H1 (cell line): Measurements from ENCODE around the gene DNAAF8. TPM values are rescaled to one million over a fixed set of nuclear protein-coding genes. Genes with fewer than 3 reads are reported as not detected.

Experiments
- CTCF ChIA-PET: fragments of 300-600 bp; sonication (Branson Sonifier 250); formaldehyde crosslinking; loops from one replicate; lab custom pipeline; 2021; ENCODE audit not compliant: partially characterized antibody; lab: Charles Lee
- POLR2A ChIA-PET: fragments of 300-600 bp; sonication (Branson Sonifier 250); formaldehyde crosslinking; loops from one replicate; lab custom pipeline; 2021; ENCODE audit warnings: inconsistent platforms; ENCODE audit not compliant: partially characterized antibody; lab: Charles Lee
- DNase-seq, 2 experiments: peaks; one replicate each; pipeline versions ENCODE4 v3.0.0 to v3.0.0-alpha.2; 2010 to 2022; ENCODE audit warnings: low spot score in 2 of 2, low read depth in 1 of 2, mixed read lengths in 1 of 2
- FAIRE-seq: peaks from 2 replicates; lab custom pipeline; 2011; peaks lifted over from hg19 to GRCh38; lab: Jason Lieb, UNC
- H2AFZ ChIP-seq: 2 replicates; pipeline ENCODE4 v1.8.1; 2012; ENCODE audit warnings: low read length, inconsistent platforms
- H2AK5ac ChIP-seq: 2 replicates; pipeline ENCODE4 v1.6.1; 2013; ENCODE audit warnings: low read depth, low read length
- H2BK120ac ChIP-seq: replicated peaks from 2 replicates; pipeline ENCODE3; 2013; ENCODE audit warnings: low read depth, low read length, inconsistent platforms
- H2BK12ac ChIP-seq: 2 replicates; pipeline ENCODE4 v1.6.1; 2013; ENCODE audit warnings: low read depth, low read length
- H2BK15ac ChIP-seq: 2 replicates; pipeline ENCODE4 v1.6.1; 2013; ENCODE audit warnings: low read length
- H2BK20ac ChIP-seq: 2 replicates; pipeline ENCODE4 v1.6.1; 2013; ENCODE audit warnings: low read length
- H2BK5ac ChIP-seq: 2 replicates; pipeline ENCODE4 v1.6.1; 2013; ENCODE audit warnings: low read depth, low read length
- H3K14ac ChIP-seq: 2 replicates; pipeline ENCODE4 v1.6.1; 2013; ENCODE audit warnings: inconsistent platforms; ENCODE audit not compliant: insufficient read length
- H3K18ac ChIP-seq: 2 replicates; pipeline ENCODE4 v1.6.1; 2013; ENCODE audit warnings: low read length; ENCODE audit errors: extremely low read depth
- H3K23ac ChIP-seq: 2 replicates; pipeline ENCODE4 v1.6.1; 2013; ENCODE audit warnings: inconsistent platforms; ENCODE audit not compliant: insufficient read length
- H3K23me2 ChIP-seq: 2 replicates; pipeline ENCODE4 v1.6.1; 2013; ENCODE audit warnings: low read depth, low read length
- H3K27ac ChIP-seq: 2 replicates; pipeline ENCODE4 v1.6.1; 2011; ENCODE audit warnings: low read depth, low read length, inconsistent platforms
- H3K27me3 ChIP-seq, 4 experiments: replicated peaks in 1 of 4; 1 replicate in 1 of 4; 2 replicates in 3 of 4; pipeline versions ENCODE4 v1.6.1 to v1.8.1; 2011 to 2013; ENCODE audit warnings: low read length in 3 of 4, mild to moderate bottlenecking in 3 of 4, inconsistent platforms in 2 of 4, mixed read lengths in 2 of 4, moderate library complexity in 1 of 4; ENCODE audit not compliant: control insufficient read depth in 3 of 4, insufficient read depth in 3 of 4; ENCODE audit errors: extremely low read depth in 1 of 4
- H3K36me3 ChIP-seq, 4 experiments: 2 replicates each; pipeline versions ENCODE4 v1.6.1 to v1.8.1; 2011 to 2013; ENCODE audit warnings: mild to moderate bottlenecking in 4 of 4, low read length in 3 of 4, moderate library complexity in 2 of 4, control low read depth in 1 of 4, inconsistent platforms in 1 of 4; ENCODE audit not compliant: insufficient read depth in 4 of 4, control insufficient read depth in 2 of 4
- H3K4ac ChIP-seq: replicated peaks from 2 replicates; pipeline ENCODE3; 2013; ENCODE audit warnings: low read length, low read depth, mixed read lengths, inconsistent platforms; ENCODE audit not compliant: insufficient read length
- H3K4me1 ChIP-seq, 4 experiments: replicated peaks in 1 of 4; 1 replicate in 1 of 4; 2 replicates in 3 of 4; pipeline versions ENCODE4 v1.6.1 to v1.8.1; 2011 to 2013; ENCODE audit warnings: low read length in 3 of 4, inconsistent platforms in 2 of 4, mixed read lengths in 1 of 4; ENCODE audit not compliant: insufficient read depth in 4 of 4, control insufficient read depth in 3 of 4
- H3K4me2 ChIP-seq, 2 experiments: 2 replicates each; pipeline versions ENCODE4 v1.6.1 to v1.8.1; 2011 to 2013; ENCODE audit warnings: low read depth in 2 of 2, low read length in 2 of 2, control low read depth in 1 of 2, inconsistent platforms in 1 of 2, mild to moderate bottlenecking in 1 of 2; ENCODE audit not compliant: insufficient read depth in 1 of 2
- H3K4me3 ChIP-seq, 4 experiments: fragments of 200-600, 300-600 bp in 1 of 4; sonication (generic), shearing (Covaris generic), sonication (Bioruptor Twin) in 1 of 4; 2 replicates each; pipeline versions ENCODE4 v1.5.1 to v1.8.1; 2011 to 2016; ENCODE audit warnings: low read length in 4 of 4, low read depth in 3 of 4, control low read depth in 2 of 4, inconsistent platforms in 2 of 4, mild to moderate bottlenecking in 2 of 4, mixed read lengths in 1 of 4, moderate library complexity in 1 of 4; ENCODE audit not compliant: insufficient read depth in 2 of 4; ENCODE audit errors: extremely low read depth in 1 of 4
- H3K56ac ChIP-seq: replicated peaks from 2 replicates; pipeline ENCODE3; 2013; ENCODE audit warnings: low read depth, mild to moderate bottlenecking, mixed read lengths, low read length, inconsistent platforms; ENCODE audit not compliant: insufficient read length
- H3K79me1 ChIP-seq: 2 replicates; pipeline ENCODE4 v1.6.1; 2013; ENCODE audit warnings: low read depth, low read length, control low read depth
- H3K79me2 ChIP-seq, 2 experiments: 2 replicates each; pipeline versions ENCODE4 v1.6.1 to v1.8.1; 2012 to 2013; ENCODE audit warnings: low read length in 2 of 2, mild to moderate bottlenecking in 2 of 2, inconsistent platforms in 1 of 2; ENCODE audit not compliant: insufficient read depth in 2 of 2, control insufficient read depth in 1 of 2
- H3K9ac ChIP-seq, 4 experiments: replicated peaks in 1 of 4; 1 replicate in 1 of 4; 2 replicates in 3 of 4; pipeline versions ENCODE4 v1.6.1 to v1.8.1; 2011 to 2013; ENCODE audit warnings: low read depth in 3 of 4, low read length in 3 of 4, control low read depth in 2 of 4, mild to moderate bottlenecking in 2 of 4, moderate library complexity in 2 of 4, inconsistent platforms in 1 of 4; ENCODE audit errors: extremely low read depth in 1 of 4
- H3K9me3 ChIP-seq, 2 experiments: 2 replicates each; pipeline versions ENCODE4 v1.6.1 to v1.8.1; 2012 to 2013; ENCODE audit warnings: mild to moderate bottlenecking in 2 of 2, moderate library complexity in 2 of 2, control low read depth in 1 of 2, inconsistent platforms in 1 of 2, low read depth in 1 of 2, low read length in 1 of 2, mixed read lengths in 1 of 2; ENCODE audit not compliant: insufficient read depth in 2 of 2
- H4K20me1 ChIP-seq, 2 experiments: replicated peaks in 1 of 2; 2 replicates each; pipeline versions ENCODE3 to v1.8.1; 2011 to 2013; ENCODE audit warnings: inconsistent platforms in 2 of 2, low read length in 2 of 2, mild to moderate bottlenecking in 1 of 2; ENCODE audit not compliant: insufficient read depth in 2 of 2, control insufficient read depth in 1 of 2
- H4K5ac ChIP-seq: 2 replicates; pipeline ENCODE4 v1.6.1; 2013; ENCODE audit warnings: low read length, low read depth, mixed read lengths, inconsistent platforms; ENCODE audit not compliant: insufficient read length
- H4K8ac ChIP-seq: 2 replicates; pipeline ENCODE4 v1.8.0; 2013; ENCODE audit warnings: mild to moderate bottlenecking, moderate library complexity, low read length, inconsistent platforms; ENCODE audit not compliant: insufficient read depth; ENCODE audit errors: extremely low read depth
- H4K91ac ChIP-seq: replicated peaks from 2 replicates; pipeline ENCODE3; 2013; ENCODE audit warnings: low read length, mixed read lengths, inconsistent platforms; ENCODE audit not compliant: insufficient read length
- CBX8 ChIP-seq: fragments of 300-800, 300-1000 bp; sonication (generic); IDR thresholded peaks from 2 replicates; pipeline ENCODE4 v1.7.1; 2016; ENCODE audit warnings: low read depth, low read length, borderline replicate concordance
- KDM4A ChIP-seq: IDR thresholded peaks from one replicate; pipeline ENCODE4 v1.7.1; 2012; ENCODE audit warnings: low read depth, mild to moderate bottlenecking, moderate library complexity, low read length, inconsistent platforms; ENCODE audit not compliant: severe bottlenecking
- POLR2AphosphoS5 ChIP-seq: IDR thresholded peaks from 2 replicates; pipeline ENCODE4 v1.6.1; 2011; ENCODE audit warnings: low read depth, low read length
- SIN3A ChIP-seq, 2 experiments: IDR thresholded peaks in 1 of 2; conservative IDR thresholded peaks in 1 of 2; 2 replicates each; pipeline ENCODE4 v1.6.1; 2011 to 2012; ENCODE audit warnings: low read length in 2 of 2, improper control_type of control experiment in 1 of 2, low read depth in 1 of 2, mild to moderate bottlenecking in 1 of 2
- SIX5 ChIP-seq: IDR thresholded peaks from 2 replicates; pipeline ENCODE4 v1.6.1; 2011; ENCODE audit warnings: mild to moderate bottlenecking, low read depth, low read length
- SRF ChIP-seq: IDR thresholded peaks from 2 replicates; pipeline ENCODE4 v1.6.1; 2011; ENCODE audit warnings: mild to moderate bottlenecking, low read depth, low read length, moderate library complexity
- YY1 ChIP-seq: IDR thresholded peaks from 2 replicates; pipeline ENCODE4 v1.6.1; 2011; ENCODE audit warnings: low read depth, mild to moderate bottlenecking, low read length
- WGBS, 2 experiments: shearing (Covaris generic) in 1 of 2; methylation state at CpG; one replicate each; pipeline versions ENCODE4 v1.1.6 to v1.1.7; 2013 to 2015; ENCODE audit warnings: low lambda C conversion rate in 2 of 2, mixed read lengths in 2 of 2, inconsistent platforms in 1 of 2, low coverage in 1 of 2, missing lambda C conversion rate in 1 of 2; ENCODE audit not compliant: insufficient replicate concordance in 2 of 2, insufficient coverage in 1 of 2, insufficient read length in 1 of 2; ENCODE audit errors: extremely low coverage in 1 of 2, missing lambda C conversion rate in 1 of 2; 5-methylcytosine and 5-hydroxymethylcytosine counted together
- polyA plus RNA-seq, 7 experiments: library from polyadenylated mRNA; depleted of rRNA in 3 of 7; stranded (reverse) in 5 of 7; unstranded in 2 of 7; fragments of >200 nt in 5 of 7; fragments of 200-250 nt in 2 of 7; gene quantifications; 1 replicate in 5 of 7; 2 replicates in 1 of 7; 4 replicates in 1 of 7; pipeline versions ENCODE4 v1.2.1 to v1.2.3, GENCODE V29; 2011 to 2013; ENCODE audit warnings: missing spikeins in 2 of 7, mixed read lengths in 2 of 7
- total RNA-seq: library from RNA; stranded (reverse); fragmentation: NEBNext Ultra II Directional; extraction: Animal tissue kit (Norgen Biotek cat#: 25700); gene quantifications from 2 replicates; pipeline ENCODE4 v1.2.1, GENCODE V29; 2021
- TF ChIP-seq, protein P1 (sequence below): IDR thresholded peaks from 2 replicates; pipeline ENCODE4 v1.6.1; 2011; ENCODE audit warnings: low read length, improper control_type of control experiment
- TF ChIP-seq, protein P2 (sequence below), 3 experiments: IDR thresholded peaks; 1 replicate in 2 of 3; 2 replicates in 1 of 3; pipeline versions ENCODE4 v1.5.1 to v1.6.1; 2011; ENCODE audit warnings: low read length in 3 of 3, mild to moderate bottlenecking in 3 of 3, inconsistent platforms in 2 of 3, low read depth in 1 of 3, moderate library complexity in 1 of 3; ENCODE audit not compliant: insufficient read depth in 1 of 3; ENCODE audit errors: control extremely low read depth in 1 of 3

Gene DNAAF8
- total and polyA plus RNA-seq, 2 of the 8 experiments (the other 6 are each of a cell fraction or from before 2014, with no cell fraction given): 0.39 TPM; not detected in 1

DNA sequence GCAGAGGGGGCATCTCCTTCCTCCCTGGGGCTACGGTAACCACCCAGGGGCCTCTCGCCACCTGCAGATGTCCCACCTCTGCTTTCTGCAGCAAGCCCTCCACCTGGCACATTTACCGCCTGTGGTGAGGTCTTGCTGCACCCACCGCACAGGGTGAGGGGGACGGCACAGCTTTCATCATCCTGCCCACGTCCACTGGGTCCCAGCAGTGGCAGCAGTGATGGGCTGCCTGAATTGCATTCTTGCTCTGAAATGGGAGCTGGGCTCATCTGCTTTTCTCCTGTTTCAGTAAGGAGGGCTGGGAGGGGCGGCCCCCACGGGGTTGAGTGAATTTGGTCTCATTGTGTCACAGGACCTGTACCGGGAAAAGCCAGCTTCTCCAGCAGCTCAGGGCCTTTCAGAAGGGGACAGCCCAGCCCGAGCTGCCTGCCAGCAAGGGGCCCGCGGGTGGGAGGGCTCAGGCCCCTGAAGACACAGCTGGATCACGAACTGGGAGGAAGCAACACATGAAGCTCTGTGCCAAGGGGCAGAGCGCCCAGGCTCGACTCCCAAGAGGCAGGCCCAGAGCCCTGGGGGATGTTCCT, 12.7 kb downstream of the DNAAF8 start:
- peaks cover 2 to 10% (median 6%) of the 10 kb centered on the region in 4 experiments; a peak in 5 of 8 replicates for H3K36me3 ChIP-seq
- H2BK5ac ChIP-seq: no peak overlapping the region
- peaks cover 4 to 9% (median 6%) of the 10 kb centered on the region in 4 experiments for H3K4me1 ChIP-seq
- no peak overlapping the region for H3K9ac ChIP-seq
- no peak overlapping the region for H2BK20ac ChIP-seq
- H3K23me2 ChIP-seq: no peaks in the 10 kb centered on the region
- no peak overlapping the region for H2BK120ac ChIP-seq
- H3K27ac ChIP-seq: no peak overlapping the region
- no peak overlapping the region for H2BK15ac ChIP-seq
- no peaks in the 10 kb centered on the region for H4K20me1 ChIP-seq
- WGBS, 2 experiments: 90% methylated on average over 14 of the region's 15 CpGs; no CpG with 5 or more reads in 1 of the 2 experiments
- ChIA-PET CTCF (interaction anchor here (0.8 to 1.7 kb wide), 4 partner anchors 10 to 51 kb away, joined by 3 to 6 read pairs (median 3); no protein-coding TSS in a partner anchor), POLR2A (interaction anchor here (0.7 to 3.2 kb wide), 9 partner anchors 11 to 80 kb away, joined by 3 to 30 read pairs (median 4); partner anchors contain the start of genes ANKS3, DNAAF8 and SMIM22)
- H2AK5ac ChIP-seq: peak overlapping the region; percentile 75; the same call in 1 of the 2 replicates
- H2AFZ ChIP-seq: no peak overlapping the region
- H3K14ac ChIP-seq: no peak overlapping the region
- H2BK12ac ChIP-seq: 0 out of 2 replicates have a peak overlapping the region, but pooled peaks have one; percentile 39
- no peak overlapping the region for H3K18ac ChIP-seq
- H3K9me3 ChIP-seq: no peaks in the 10 kb centered on the region
- H3K79me1 ChIP-seq: no peaks in the 10 kb centered on the region
- H4K5ac ChIP-seq: no peak overlapping the region
- no peak overlapping the region for H3K4ac ChIP-seq
- no peak overlapping the region for H3K4me2 ChIP-seq
- no peak overlapping the region for H3K4me3 ChIP-seq
- H3K79me2 ChIP-seq: no peaks in the 10 kb centered on the region
- FAIRE-seq (no peak), DNase-seq (no peak)
- no peak overlapping the region for H3K23ac ChIP-seq
- no peak overlapping the region for H3K56ac ChIP-seq
- H4K91ac ChIP-seq: no peak overlapping the region
- H3K27me3 ChIP-seq: no peaks in the 10 kb centered on the region
- peak overlapping the region; percentile 75; the same call in 1 of the 2 replicates for H4K8ac ChIP-seq
- TF ChIP-seq CBX8 (no peak), SIX5 (no peak), KDM4A (no peak), POLR2AphosphoS5 (no peak), YY1 (no peak), SIN3A (conservative IDR thresholded peaks at IDR 0.05 in 1 of 2, IDR thresholded peaks at IDR 0.05 in 1 of 2; ENCODE audit: low read depth in 1 of 2, low read length in 2 of 2) (no peak), SRF (no peak)
- TF ChIP-seq, protein P1, sequence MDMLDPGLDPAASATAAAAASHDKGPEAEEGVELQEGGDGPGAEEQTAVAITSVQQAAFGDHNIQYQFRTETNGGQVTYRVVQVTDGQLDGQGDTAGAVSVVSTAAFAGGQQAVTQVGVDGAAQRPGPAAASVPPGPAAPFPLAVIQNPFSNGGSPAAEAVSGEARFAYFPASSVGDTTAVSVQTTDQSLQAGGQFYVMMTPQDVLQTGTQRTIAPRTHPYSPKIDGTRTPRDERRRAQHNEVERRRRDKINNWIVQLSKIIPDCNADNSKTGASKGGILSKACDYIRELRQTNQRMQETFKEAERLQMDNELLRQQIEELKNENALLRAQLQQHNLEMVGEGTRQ: no peak
- TF ChIP-seq, protein P2, sequence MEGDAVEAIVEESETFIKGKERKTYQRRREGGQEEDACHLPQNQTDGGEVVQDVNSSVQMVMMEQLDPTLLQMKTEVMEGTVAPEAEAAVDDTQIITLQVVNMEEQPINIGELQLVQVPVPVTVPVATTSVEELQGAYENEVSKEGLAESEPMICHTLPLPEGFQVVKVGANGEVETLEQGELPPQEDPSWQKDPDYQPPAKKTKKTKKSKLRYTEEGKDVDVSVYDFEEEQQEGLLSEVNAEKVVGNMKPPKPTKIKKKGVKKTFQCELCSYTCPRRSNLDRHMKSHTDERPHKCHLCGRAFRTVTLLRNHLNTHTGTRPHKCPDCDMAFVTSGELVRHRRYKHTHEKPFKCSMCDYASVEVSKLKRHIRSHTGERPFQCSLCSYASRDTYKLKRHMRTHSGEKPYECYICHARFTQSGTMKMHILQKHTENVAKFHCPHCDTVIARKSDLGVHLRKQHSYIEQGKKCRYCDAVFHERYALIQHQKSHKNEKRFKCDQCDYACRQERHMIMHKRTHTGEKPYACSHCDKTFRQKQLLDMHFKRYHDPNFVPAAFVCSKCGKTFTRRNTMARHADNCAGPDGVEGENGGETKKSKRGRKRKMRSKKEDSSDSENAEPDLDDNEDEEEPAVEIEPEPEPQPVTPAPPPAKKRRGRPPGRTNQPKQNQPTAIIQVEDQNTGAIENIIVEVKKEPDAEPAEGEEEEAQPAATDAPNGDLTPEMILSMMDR (IDR thresholded peaks at IDR 0.05; ENCODE audit: control extremely low read depth in 1 of 3, insufficient read depth in 1 of 3, low read depth in 1 of 3, low read length in 3 of 3): no peak
